IgD-negative memory B cell (primary cell): ENCODE data around the gene VDR. TPM values are rescaled to one million over a fixed set of nuclear protein-coding genes. Genes with fewer than 3 reads are reported as not detected.

Experiments used
- H3K27ac Mint-ChIP-seq, 3 donors: one replicate each; pipeline ENCODE4 v1.8.0; 2020 to 2022; ENCODE audit warnings: mild to moderate bottlenecking in 3 of 3, mixed read lengths in 3 of 3, moderate library complexity in 1 of 3
- H3K27me3 Mint-ChIP-seq: one replicate; pipeline ENCODE4 v1.8.0; 2021; ENCODE audit warnings: mixed read lengths
- H3K36me3 Mint-ChIP-seq: one replicate; pipeline ENCODE4 v1.8.0; 2020; ENCODE audit warnings: mild to moderate bottlenecking, mixed read lengths
- H3K4me1 Mint-ChIP-seq, 3 donors: one replicate each; pipeline ENCODE4 v1.8.0; 2020 to 2022; ENCODE audit warnings: mixed read lengths in 3 of 3, mild to moderate bottlenecking in 1 of 3
- H3K4me3 Mint-ChIP-seq, 4 donors: one replicate each; pipeline ENCODE4 v1.8.0; 2020 to 2022; ENCODE audit warnings: mild to moderate bottlenecking in 4 of 4, mixed read lengths in 4 of 4, moderate library complexity in 3 of 4
- H3K9me3 Mint-ChIP-seq, 3 donors: one replicate each; pipeline ENCODE4 v1.8.0; 2020 to 2021; ENCODE audit warnings: mixed read lengths in 3 of 3, mild to moderate bottlenecking in 1 of 3
- polyA plus RNA-seq: library from polyadenylated mRNA; unstranded; fragments of 300-500 nt; fragmentation: Illumina TruSeq; gene quantifications from one replicate; pipeline ENCODE4 v1.2.3, GENCODE V29; 2021

VDR gene
- polyA plus RNA-seq, 1 donor from 2014 or later = 0.61 TPM

DNA sequence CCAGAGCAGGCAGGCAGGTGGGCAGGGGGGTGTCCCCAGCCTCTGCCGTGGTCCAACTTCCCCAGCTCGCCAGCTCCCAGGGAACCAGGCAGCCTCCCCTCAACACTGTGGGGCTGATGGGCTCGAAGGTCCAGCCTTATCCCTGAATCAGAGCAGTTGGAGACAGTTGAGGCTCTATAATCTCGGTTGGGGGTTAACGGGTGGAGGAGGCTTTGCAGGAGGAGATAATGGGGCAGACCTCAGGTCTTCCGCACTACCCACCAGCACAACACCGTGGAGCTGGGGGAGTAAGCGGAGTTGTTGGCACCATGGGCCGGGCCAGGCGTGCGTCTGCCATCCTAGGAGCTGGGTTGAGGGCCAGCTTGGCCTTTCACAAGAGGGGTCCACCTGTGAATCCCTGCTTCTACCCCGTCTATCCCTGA is 71.2 kb downstream of the VDR start:
- peaks cover 1% of the 10 kb centered on the region for H3K27me3 Mint-ChIP-seq
- no peaks in the 10 kb centered on the region for H3K36me3 Mint-ChIP-seq
- H3K4me1 Mint-ChIP-seq = peaks cover 45 to 58% (median 52%) of the 10 kb centered on the region in 3 donors
- no peaks in the 10 kb centered on the region for H3K9me3 Mint-ChIP-seq
- peak overlapping the region in 2 of 4 donors; percentile 10 to 52 for H3K4me3 Mint-ChIP-seq
- H3K27ac Mint-ChIP-seq = peak overlapping the region; percentile 77 to 93 (median 92)

DNA sequence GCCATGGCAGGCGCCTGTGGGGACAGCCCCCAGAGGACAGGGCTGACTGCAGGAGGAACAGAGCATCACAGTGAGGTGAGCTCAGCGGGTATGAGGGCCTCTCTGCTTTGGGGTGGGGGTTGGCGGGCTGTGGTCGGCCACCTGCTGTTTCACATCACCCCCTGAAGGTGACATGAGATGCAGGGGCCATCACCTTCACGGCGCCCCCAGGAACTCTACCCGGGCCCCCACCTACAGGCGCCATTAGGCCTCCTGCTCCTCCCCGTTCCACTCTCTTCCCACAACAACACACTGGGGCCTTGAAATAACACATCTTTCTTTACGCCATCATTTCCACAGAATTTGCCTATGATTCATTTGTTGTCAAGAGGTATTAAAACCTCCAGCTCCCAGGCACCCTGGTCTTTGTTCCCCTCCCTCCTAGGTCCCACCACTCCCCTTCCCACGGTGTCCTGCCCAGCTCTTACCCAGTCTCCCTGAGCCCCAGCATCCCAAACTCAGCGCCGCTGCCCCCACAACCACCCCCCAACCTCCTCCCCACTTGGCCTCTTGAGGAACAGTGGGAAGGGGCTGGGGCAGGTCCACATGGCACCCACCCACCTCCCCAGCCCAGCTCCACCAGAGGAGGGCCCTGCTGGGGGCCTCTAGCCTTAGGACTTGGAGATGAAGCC is 72.4 kb downstream of the VDR start:
- Mint-ChIP-seq H3K4me3 (peak overlapping the region; percentile 12 to 90 (median 45)), H3K4me1 (peaks cover 46 to 56% (median 54%) of the 10 kb centered on the region in 3 donors), H3K9me3 (no peaks in the 10 kb centered on the region), H3K27ac (peak overlapping the region; percentile 77 to 93 (median 92)), H3K27me3 (peaks cover 1% of the 10 kb centered on the region), H3K36me3 (no peaks in the 10 kb centered on the region)

DNA sequence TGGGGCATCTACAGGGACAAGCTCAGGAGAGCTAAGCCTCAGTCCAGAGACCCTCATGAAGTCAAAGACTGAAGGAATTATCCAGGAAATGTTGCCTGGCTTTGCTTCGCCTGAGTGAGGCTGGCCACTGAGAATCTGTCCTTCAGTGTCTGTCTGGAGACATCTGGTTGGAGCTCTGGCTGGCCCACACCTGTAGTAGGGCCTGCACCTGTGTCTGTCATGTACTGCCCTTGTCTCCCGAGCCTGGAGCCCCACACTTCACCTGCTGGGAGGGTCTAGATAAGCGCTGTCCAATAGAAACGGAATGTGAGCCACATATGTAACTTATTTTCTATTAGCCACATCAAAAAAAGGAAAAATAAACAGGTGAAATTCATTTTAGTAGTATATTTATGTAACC is 75.2 kb downstream of the VDR start:
- H3K36me3 Mint-ChIP-seq = no peaks in the 10 kb centered on the region
- no peaks in the 10 kb centered on the region for H3K9me3 Mint-ChIP-seq
- peaks cover 29 to 38% (median 31%) of the 10 kb centered on the region in 3 donors for H3K4me1 Mint-ChIP-seq
- H3K4me3 Mint-ChIP-seq = no peak overlapping the region
- no peak overlapping the region for H3K27ac Mint-ChIP-seq
- peaks cover 1% of the 10 kb centered on the region for H3K27me3 Mint-ChIP-seq

DNA sequence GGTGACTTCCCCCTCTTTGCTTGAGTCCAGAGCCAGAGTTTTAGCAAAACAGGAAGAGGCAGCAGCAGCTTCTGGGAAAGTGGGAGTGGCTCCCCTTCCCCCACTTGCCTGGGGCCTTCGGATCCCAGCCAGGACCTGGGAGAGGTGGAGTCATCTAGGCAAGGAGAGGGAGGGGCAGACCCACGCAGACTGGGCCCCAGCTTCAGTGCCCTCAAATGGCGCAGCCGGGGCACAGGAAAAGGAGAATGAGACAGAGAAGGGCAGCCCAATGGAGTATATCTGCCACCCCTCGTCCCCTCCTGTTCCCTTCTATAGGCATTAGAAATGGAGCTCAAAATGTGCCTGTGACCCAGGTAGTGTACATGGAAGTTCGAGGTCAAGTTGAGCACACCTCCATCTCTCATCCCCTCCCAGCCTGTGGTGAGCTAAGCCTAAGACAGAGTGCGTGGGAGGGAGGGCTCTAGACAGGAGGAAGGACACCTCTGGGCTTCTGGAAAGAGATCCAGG is 75.8 kb downstream of the VDR start:
- Mint-ChIP-seq H3K36me3 (no peaks in the 10 kb centered on the region), H3K27me3 (peaks cover 1% of the 10 kb centered on the region), H3K4me3 (no peak overlapping the region), H3K4me1 (peaks cover 27 to 38% (median 36%) of the 10 kb centered on the region in 3 donors), H3K9me3 (no peaks in the 10 kb centered on the region), H3K27ac (no peak overlapping the region)

DNA sequence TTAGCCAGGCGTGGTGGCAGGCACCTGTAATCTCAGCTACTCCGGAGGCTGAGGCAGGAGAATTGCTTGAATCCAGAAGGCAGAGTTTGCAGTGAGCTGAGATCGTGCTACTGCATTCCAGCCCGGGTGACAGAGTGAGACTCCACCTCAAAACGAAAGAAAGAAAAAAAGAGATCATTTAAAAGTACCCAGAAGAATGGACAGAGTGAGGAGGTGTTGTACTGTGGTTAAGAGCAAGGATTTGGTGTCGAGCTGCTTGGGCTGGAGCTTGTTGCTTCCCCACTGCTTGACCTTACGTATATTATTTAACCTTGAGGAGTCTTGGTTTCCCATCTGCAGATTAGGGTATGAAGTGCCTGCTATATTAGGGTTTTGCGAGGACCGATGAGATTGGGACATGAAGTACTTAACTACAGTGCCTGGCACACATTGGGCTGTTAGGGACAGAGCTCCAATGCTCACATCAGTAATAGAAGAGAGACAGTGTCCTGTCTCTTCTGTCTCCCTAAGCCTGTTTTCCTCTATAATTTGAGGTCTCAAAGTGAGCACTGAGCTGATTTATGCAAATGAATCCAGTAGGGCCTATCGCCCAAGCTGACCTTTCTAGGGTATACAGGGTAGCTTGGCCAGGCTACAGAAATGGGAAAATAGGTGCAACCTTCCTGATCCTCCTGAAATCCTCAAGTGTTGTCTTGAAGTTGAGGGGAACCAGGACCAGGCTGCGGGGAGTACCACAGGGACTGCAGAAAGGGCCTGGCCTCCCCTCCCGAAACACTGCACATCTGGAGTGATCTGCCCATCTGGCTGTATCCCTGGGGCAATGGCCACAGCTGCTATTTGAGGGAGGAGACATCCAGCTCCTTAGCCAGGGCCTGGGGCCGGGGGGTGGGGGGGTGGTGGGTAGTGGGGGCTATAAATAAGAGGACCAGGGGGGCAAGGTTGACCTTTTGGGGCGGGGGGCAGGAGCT is 76.5 kb downstream of the VDR start:
- peaks cover 25 to 38% (median 35%) of the 10 kb centered on the region in 3 donors for H3K4me1 Mint-ChIP-seq
- H3K4me3 Mint-ChIP-seq = no peak overlapping the region
- no peaks in the 10 kb centered on the region for H3K36me3 Mint-ChIP-seq
- H3K27ac Mint-ChIP-seq = no peak overlapping the region
- no peaks in the 10 kb centered on the region for H3K27me3 Mint-ChIP-seq
- H3K9me3 Mint-ChIP-seq = no peaks in the 10 kb centered on the region

DNA sequence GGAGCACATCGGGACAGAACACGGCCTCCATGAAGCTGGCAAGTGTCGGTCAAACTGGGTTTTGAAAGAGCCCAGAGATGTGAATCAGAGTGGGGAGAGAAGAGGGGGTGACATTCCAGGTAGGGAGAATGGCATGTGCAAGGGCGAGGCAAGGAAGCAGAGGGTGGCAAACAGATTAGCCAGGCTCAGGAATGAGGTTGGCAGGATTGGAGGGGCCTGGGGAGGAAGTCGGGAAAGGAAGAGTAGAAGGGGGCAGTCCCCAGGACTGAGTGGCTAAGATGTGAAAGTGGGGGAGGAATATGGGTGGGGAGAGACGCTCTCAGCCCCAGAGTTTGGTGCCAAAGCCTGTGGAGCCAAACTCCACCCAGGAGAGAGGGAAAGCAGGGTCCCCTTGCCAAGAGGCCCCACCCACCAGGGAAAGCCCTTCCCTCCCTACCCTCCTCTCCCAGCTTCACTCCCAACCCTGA is 79.6 kb downstream of the VDR start:
- Mint-ChIP-seq H3K4me3 (peak overlapping the region in 1 of 4 donors; percentile 72), H3K36me3 (no peaks in the 10 kb centered on the region), H3K9me3 (no peaks in the 10 kb centered on the region), H3K4me1 (peaks cover 27 to 35% (median 35%) of the 10 kb centered on the region in 3 donors), H3K27ac (peak overlapping the region in 2 of 3 donors; percentile 49 to 87), H3K27me3 (peaks cover 2% of the 10 kb centered on the region)

DNA sequence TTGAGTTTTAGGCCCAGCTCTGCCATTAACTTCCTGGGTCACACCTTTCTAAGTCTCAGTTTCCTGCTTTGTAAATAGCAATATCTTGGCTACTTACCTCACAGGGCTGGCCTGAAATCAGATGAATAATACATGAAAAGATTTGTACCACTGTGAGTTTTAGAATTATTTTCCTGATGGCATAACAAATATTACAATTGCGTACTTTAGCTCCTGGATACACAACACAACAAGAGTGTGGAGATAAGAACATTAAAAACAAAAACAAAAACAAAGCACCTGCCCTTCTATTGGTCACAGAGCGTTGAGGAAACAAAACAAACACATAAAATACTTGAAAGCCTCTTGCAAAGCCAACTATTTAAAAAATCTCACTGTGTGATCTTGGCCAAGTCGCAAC is 80.2 kb downstream of the VDR start:
- Mint-ChIP-seq H3K27me3 (peaks cover 2% of the 10 kb centered on the region), H3K9me3 (no peaks in the 10 kb centered on the region), H3K27ac (peak overlapping the region; percentile 41 to 87 (median 49)), H3K4me1 (peaks cover 27 to 36% (median 35%) of the 10 kb centered on the region in 3 donors), H3K4me3 (peak overlapping the region in 1 of 4 donors; percentile 72), H3K36me3 (no peaks in the 10 kb centered on the region)

DNA sequence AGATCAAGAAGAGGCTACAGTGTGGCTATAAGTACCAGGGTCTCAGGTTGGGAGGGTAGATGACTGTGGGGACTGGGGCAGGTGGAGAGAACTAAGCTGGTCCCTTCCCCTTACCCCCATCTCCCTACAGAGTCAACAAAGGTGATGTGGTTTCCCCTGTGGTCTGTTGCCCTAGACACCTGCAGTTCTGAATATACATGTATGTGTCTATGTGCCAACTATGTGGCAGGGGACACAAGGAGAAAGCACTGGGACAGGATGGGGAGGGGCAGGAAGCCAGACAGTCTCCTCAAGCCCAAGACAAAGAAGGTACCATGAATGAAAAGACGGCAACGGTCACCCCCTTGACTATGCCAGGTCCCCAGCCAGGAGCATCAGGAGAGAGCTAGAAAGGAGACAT is 80.6 kb downstream of the VDR start:
- no peaks in the 10 kb centered on the region for H3K36me3 Mint-ChIP-seq

DNA sequence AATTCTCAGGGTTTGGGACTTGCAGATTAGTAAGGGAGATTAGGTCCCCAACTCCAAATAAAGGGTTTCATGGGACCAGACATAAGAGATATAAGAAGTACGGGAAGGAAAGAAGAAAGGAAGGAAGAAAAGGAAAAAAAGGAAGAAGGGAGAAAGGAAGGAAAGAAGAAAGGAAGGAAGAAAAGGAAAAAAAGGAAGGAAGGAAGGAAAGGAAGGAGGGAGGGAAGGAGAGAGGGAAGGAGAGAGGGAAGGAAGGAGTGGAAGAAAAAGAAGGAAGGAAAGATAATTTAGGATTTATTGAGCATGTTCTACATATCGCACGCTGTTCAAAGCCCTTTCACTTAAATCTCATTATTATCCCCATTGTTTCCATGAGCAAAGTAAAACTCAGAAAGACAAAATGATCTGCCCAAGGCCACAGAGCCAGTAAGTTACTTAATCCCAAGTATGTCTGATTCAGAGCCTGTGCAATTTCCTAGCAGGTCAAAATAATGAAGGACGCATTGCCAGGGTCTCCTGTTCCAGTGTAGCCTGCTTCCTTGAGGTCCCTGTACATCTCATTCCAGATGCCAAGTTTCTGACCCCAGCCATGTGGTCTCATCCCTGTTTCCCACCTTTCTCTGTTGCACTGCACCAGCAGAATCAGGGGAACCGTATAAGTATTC is 81.2 kb downstream of the VDR start:
- H3K4me3 Mint-ChIP-seq = peak overlapping the region in 2 of 4 donors; percentile 54 to 89
- H3K27me3 Mint-ChIP-seq = peaks cover 2% of the 10 kb centered on the region
- H3K27ac Mint-ChIP-seq = peak overlapping the region in 1 of 3 donors; percentile 49
- peaks cover 28 to 36% (median 35%) of the 10 kb centered on the region in 3 donors for H3K4me1 Mint-ChIP-seq
- H3K9me3 Mint-ChIP-seq = no peaks in the 10 kb centered on the region
- H3K36me3 Mint-ChIP-seq = no peaks in the 10 kb centered on the region

More for the DNA sequence above, 80.6 kb downstream of the VDR start:
- peaks cover 27 to 36% (median 35%) of the 10 kb centered on the region in 3 donors for H3K4me1 Mint-ChIP-seq
- peak overlapping the region in 2 of 3 donors; percentile 49 to 87 for H3K27ac Mint-ChIP-seq
- H3K27me3 Mint-ChIP-seq = peaks cover 2% of the 10 kb centered on the region
- peak overlapping the region in 3 of 4 donors; percentile 54 to 83 (median 72) for H3K4me3 Mint-ChIP-seq
- H3K9me3 Mint-ChIP-seq = no peaks in the 10 kb centered on the region

DNA sequence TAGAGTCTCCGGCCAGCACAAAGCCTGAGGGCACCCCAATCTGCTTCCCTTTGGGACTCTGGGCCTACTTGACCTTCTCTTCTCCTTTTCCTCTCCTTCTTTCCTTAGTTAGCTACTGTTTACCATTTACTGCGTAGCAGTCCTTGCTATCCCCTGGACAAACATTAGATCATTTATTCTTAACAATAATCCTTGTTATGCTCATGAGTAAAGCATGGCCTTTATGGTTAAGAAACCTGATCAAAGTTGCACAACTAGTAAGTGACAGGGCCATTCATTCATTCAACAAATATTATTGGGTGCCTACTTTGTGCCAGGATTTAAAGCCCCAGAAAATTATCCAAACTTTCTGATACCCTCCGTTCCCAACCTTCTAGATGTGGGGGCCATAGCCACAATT is 81.9 kb downstream of the VDR start:
- H3K27me3 Mint-ChIP-seq = peaks cover 2% of the 10 kb centered on the region
- H3K4me3 Mint-ChIP-seq = peak overlapping the region in 2 of 4 donors; percentile 69 to 89
- H3K27ac Mint-ChIP-seq = peak overlapping the region in 1 of 3 donors; percentile 49
- H3K9me3 Mint-ChIP-seq = no peaks in the 10 kb centered on the region
- H3K4me1 Mint-ChIP-seq = peaks cover 28 to 37% (median 37%) of the 10 kb centered on the region in 3 donors
- no peaks in the 10 kb centered on the region for H3K36me3 Mint-ChIP-seq

DNA sequence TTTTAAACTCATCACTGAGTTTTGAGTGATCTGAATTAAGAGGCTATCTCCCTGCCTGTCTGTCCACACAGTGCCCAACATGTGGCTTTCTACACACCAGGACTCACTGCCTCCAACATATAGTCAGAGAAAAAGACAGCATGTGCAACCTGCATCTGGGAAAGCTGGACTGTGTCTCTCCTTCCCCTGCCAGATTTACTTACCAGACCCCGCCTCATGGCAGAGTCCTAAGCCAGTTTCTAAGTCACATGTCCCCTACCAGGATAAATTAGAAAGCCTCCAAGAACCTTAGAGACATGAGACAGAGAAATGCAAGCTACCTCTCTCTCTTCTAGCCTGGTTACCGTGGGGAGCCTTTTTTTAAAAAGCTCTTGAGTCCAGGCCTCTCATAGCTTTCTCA is 82.4 kb downstream of the VDR start:
- H3K4me3 Mint-ChIP-seq = peak overlapping the region in 3 of 4 donors; percentile 19 to 89 (median 36)
- H3K4me1 Mint-ChIP-seq = peaks cover 32 to 41% (median 40%) of the 10 kb centered on the region in 3 donors
- no peaks in the 10 kb centered on the region for H3K36me3 Mint-ChIP-seq
- no peaks in the 10 kb centered on the region for H3K9me3 Mint-ChIP-seq
- H3K27me3 Mint-ChIP-seq = peaks cover 2% of the 10 kb centered on the region
- peak overlapping the region in 2 of 3 donors; percentile 3 to 68 for H3K27ac Mint-ChIP-seq

DNA sequence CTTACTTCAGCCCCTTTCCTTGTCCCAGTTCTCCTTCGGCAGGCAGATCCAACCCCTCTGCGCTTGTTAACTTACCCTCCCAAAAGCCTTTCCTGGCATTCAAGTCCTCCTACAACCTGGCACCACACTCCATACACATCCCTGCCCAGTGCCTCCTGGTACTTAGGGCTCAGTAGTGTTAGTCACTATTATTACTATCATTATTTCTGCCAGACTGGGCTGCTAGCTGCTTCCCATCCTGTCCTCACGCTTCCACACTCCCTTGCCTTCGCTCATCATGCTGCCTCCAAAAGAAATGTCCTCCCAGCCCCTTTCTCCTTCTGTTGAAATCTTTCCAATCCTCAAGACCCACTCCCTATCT is 83.5 kb downstream of the VDR start:
- peaks cover 40 to 49% (median 47%) of the 10 kb centered on the region in 3 donors for H3K4me1 Mint-ChIP-seq
- H3K4me3 Mint-ChIP-seq = peak overlapping the region in 3 of 4 donors; percentile 58 to 89 (median 87)
- H3K27me3 Mint-ChIP-seq = peaks cover 2% of the 10 kb centered on the region
- no peaks in the 10 kb centered on the region for H3K9me3 Mint-ChIP-seq
- peaks cover 1% of the 10 kb centered on the region for H3K36me3 Mint-ChIP-seq
- peak overlapping the region; percentile 86 to 95 (median 87) for H3K27ac Mint-ChIP-seq

DNA sequence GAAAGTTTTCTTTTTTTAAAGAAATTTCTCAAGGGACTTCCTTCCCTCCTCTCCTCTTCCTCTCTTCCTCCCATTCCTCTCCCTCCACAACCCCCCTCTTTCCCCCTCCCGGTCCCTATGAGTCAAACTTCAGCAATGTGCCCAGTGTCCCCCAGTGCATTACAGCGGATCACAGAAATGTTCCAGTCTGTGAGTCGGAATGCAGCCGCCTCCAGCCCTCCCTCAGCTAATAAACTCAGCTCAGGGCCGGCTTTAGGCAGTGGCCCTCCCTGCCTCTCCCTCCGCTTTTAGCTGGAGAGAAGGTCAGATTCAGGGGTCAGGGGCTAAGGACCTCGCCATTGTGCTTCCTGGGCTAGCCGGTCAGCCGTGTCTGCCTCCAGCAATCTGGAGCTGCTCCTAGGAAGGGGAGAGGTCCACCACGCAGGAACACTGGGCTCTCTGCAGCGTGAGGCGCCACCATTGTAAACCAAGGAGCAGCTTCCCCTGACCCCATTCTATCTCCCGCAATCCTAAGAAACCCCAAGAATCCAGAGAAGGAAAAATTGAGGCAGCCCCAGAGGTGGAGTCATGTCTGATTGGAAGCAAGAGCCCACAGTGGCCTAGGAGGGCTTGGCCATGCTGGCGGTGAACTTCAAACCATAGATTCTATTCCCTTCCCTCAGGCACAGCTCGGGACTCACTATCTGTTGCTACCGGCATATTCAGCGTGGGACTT is 84.0 kb downstream of the VDR start:
- Mint-ChIP-seq H3K36me3 (peaks cover 4% of the 10 kb centered on the region), H3K4me3 (peak overlapping the region; percentile 87 to 92 (median 89)), H3K4me1 (peaks cover 44 to 51% (median 51%) of the 10 kb centered on the region in 3 donors), H3K27ac (peak overlapping the region in 2 of 3 donors; percentile 86 to 95), H3K27me3 (peaks cover 2% of the 10 kb centered on the region), H3K9me3 (no peaks in the 10 kb centered on the region)
